Activated T-helper 17 cell treated with anti-CD3 and anti-CD28 coated beads, Interleukin-2, amount 50 U/mL, for 72 hours (primary cell): ENCODE results near the gene GBP4. TPM values are rescaled to one million over a fixed set of nuclear protein-coding genes. Genes with fewer than 3 reads are reported as not detected.

Experiments used
- ATAC-seq: fragments of 150-1000 bp; cut with Tn5 transposase; replicated peaks from 2 replicates; pipeline ENCODE4 v1.10.0; 2021; ENCODE audit warnings: mild to moderate bottlenecking, moderate library complexity
- H3K27ac Mint-ChIP-seq: one replicate; pipeline ENCODE4 v1.8.0; 2022; ENCODE audit warnings: mixed read lengths
- H3K27me3 Mint-ChIP-seq: one replicate; pipeline ENCODE4 v1.8.0; 2022; ENCODE audit warnings: mixed read lengths
- H3K36me3 Mint-ChIP-seq: one replicate; pipeline ENCODE4 v1.8.0; 2022; ENCODE audit warnings: low read depth, mild to moderate bottlenecking, mixed read lengths
- H3K4me1 Mint-ChIP-seq: one replicate; pipeline ENCODE4 v1.8.0; 2022; ENCODE audit warnings: mixed read lengths
- H3K4me3 Mint-ChIP-seq: one replicate; pipeline ENCODE4 v1.8.0; 2022; ENCODE audit warnings: mild to moderate bottlenecking, mixed read lengths
- H3K9me3 Mint-ChIP-seq: one replicate; pipeline ENCODE4 v1.8.0; 2022; ENCODE audit warnings: mixed read lengths
- total RNA-seq, 2 donors: library from RNA; stranded (reverse); gene quantifications; one replicate each; pipeline ENCODE4 v1.2.3, GENCODE V29; 2022

GBP4 gene
- total RNA-seq, 2 donors from 2014 or later, result 31.3 to 36.5 TPM

GRCh38 chr1:89190017-89190416, 8.7 kb downstream of the GBP4 start:
- no peaks in the 10 kb centered on the region for H3K9me3 Mint-ChIP-seq
- no peak for ATAC-seq
- no peak overlapping the region for H3K27ac Mint-ChIP-seq
- H3K27me3 Mint-ChIP-seq, result no peaks in the 10 kb centered on the region
- H3K4me3 Mint-ChIP-seq, result no peak overlapping the region
- peaks cover 99% of the 10 kb centered on the region for H3K36me3 Mint-ChIP-seq
- peaks cover 14% of the 10 kb centered on the region for H3K4me1 Mint-ChIP-seq

DNA sequence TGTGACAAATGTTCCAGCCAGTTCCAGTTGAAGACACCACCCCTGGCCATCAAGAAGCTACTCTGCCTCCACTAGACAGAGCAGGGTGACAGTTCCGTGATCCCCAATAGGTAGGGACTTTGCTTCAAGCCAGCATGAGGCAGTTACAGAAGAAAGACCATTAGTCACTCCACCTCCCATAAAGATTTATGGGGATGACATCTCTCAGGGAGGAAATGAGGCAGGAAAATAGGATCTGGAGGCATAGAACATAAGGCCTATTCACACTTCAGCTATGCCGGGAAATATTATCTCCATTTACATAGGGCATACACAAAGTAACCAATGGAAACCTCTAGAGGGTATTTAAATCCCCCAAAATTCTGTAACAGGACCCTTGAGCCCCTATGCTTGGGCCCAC, 19.4 kb downstream of the GBP4 start:
- Mint-ChIP-seq H3K9me3 (no peaks in the 10 kb centered on the region), H3K4me1 (no peaks in the 10 kb centered on the region), H3K36me3 (peaks cover 36% of the 10 kb centered on the region), H3K4me3 (no peak overlapping the region), H3K27me3 (no peaks in the 10 kb centered on the region), H3K27ac (no peak overlapping the region)
- ATAC-seq, result no peak

- Mint-ChIP-seq H3K27ac (peak overlapping the region; percentile 65), H3K27me3 (no peaks in the 10 kb centered on the region), H3K4me1 (no peaks in the 10 kb centered on the region), H3K4me3 (peak overlapping the region; percentile 29), H3K9me3 (no peaks in the 10 kb centered on the region), H3K36me3 (peaks cover 12% of the 10 kb centered on the region)
- no peak for ATAC-seq
Measured at GRCh38 chr1:89176971-89177370, 21.8 kb downstream of the GBP4 start.

DNA sequence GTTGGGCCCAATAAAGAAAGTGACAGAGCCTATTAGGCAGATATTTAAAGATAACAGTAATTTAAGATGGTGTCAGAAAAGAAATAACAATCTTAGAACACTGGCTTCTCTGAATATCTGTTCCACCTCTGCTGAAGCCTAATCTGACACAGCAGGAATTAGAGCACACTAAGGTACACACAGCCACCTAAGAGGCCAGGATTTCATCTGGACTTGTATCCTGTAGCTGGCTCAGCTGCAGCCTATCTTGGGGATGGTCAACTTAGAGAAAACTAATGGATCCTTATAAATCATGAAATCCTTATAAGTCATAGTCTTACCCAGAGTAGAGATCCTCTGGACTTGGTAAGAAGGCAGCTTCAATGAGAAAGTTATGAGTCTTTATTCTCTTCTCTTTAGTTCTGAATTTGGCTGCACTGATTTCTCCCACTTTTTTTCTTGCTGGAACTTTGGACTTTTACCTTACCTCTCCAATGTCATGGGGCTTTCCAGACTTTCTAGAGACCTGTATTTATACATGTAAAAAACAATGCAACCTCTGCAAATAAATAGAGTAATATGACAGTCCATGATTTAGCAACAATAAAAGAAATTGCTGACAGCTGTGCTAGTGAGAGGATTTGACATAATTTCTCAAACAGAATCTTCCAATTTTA, 23.0 kb downstream of the GBP4 start, which contains the start of gene GBP7:
TSS of gene GBP7 (minus strand) at position 403 of the 656 bp plus-strand sequence. CDS start 4,068 bp downstream, outside the sequence.
- H3K4me1 Mint-ChIP-seq, result peaks cover 6% of the 10 kb centered on the region
- ATAC-seq, result no peak

DNA sequence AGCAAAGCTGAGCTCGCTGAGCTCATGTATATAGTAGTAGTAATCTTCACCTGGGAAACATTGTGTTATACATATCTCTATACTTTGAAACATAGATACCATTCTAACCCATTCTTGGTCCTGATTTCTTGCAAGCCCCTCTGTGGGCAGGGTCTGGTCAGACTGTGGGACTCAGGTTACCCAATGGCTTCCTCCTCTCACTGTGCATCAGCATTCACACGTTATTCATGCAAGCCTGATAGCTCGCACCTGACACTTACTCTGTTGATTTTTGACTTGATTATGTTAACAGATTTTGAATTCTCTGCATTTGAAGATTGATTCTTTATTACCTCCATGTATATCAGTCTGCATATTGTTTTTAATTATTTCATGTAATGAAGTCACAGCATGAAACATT, 24.3 kb downstream of the GBP4 start:
- Mint-ChIP-seq H3K27ac (no peak overlapping the region), H3K4me3 (no peak overlapping the region), H3K4me1 (peaks cover 6% of the 10 kb centered on the region), H3K9me3 (peaks cover 7% of the 10 kb centered on the region), H3K36me3 (no peaks in the 10 kb centered on the region), H3K27me3 (no peaks in the 10 kb centered on the region)
- ATAC-seq, result no peak

More for the DNA sequence above, 23.0 kb downstream of the GBP4 start, which contains the start of gene GBP7:
- Mint-ChIP-seq H3K4me3 (peak within 1 kb of the TSS; percentile 29), H3K27ac (peak within 1 kb of the TSS; percentile 65), H3K27me3 (no peaks in the 10 kb centered on the region), H3K36me3 (peaks cover under 1% of the 10 kb centered on the region), H3K9me3 (peaks cover 3% of the 10 kb centered on the region)

DNA sequence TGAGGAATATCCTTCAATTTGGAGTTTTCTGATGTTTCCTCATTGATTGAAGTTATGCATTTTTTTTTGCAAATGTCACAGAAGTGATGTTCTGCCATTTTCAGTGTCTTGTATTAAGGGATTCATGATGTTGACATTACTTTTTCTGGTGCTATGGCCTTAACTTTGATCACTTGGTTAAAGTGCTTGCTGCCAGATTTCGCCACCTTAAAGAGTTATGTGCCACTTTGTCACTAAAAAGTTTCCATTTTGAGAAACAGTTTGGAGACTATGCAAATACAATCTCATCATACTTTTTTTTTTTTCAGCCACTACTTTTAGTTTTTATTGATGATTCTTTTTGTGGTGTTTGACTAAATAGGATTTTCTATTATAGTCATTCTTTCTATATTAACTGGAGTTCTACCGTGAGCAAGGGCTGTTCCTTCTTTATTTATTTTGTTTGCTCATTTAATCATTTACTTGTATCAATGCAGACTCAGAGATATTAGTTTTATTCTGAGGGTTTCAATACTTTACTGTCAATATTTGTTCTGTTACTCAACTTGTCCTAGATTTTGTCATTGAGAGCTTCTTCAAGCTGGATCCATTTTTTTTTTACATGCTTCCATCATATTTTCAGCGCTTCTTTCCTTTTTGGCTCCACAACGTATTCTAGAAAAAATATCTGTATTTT, 26.1 kb downstream of the GBP4 start:
- no peak for ATAC-seq
- peaks cover 7% of the 10 kb centered on the region for H3K9me3 Mint-ChIP-seq
- no peaks in the 10 kb centered on the region for H3K36me3 Mint-ChIP-seq
- no peak overlapping the region for H3K27ac Mint-ChIP-seq
- no peaks in the 10 kb centered on the region for H3K27me3 Mint-ChIP-seq
- H3K4me1 Mint-ChIP-seq, result peaks cover 6% of the 10 kb centered on the region
- no peak overlapping the region for H3K4me3 Mint-ChIP-seq

DNA sequence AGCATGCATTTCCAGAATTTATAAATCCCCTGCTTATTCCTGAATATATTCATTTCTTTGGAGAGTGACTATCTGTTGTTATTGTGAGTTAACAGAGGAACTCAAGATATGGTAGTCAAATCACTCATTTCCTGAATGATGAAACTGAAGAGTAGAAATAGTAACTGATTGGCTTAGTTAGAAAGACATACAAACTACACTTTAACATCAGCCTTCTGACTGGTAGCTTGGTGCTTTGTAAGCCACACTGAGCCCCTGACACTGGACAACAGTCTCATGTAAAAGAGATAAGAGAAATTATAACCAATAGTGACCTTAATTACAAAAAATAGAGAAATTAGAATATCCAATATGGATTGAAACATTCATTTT, 27.7 kb downstream of the GBP4 start:
- H3K27me3 Mint-ChIP-seq, result no peaks in the 10 kb centered on the region
- H3K9me3 Mint-ChIP-seq, result peaks cover 7% of the 10 kb centered on the region
- peak overlapping the region; percentile 29 for H3K27ac Mint-ChIP-seq
- peak overlapping the region; percentile 14 for H3K4me3 Mint-ChIP-seq
- H3K36me3 Mint-ChIP-seq, result no peaks in the 10 kb centered on the region
- peak; percentile 35 for ATAC-seq
- peaks cover 6% of the 10 kb centered on the region for H3K4me1 Mint-ChIP-seq

DNA sequence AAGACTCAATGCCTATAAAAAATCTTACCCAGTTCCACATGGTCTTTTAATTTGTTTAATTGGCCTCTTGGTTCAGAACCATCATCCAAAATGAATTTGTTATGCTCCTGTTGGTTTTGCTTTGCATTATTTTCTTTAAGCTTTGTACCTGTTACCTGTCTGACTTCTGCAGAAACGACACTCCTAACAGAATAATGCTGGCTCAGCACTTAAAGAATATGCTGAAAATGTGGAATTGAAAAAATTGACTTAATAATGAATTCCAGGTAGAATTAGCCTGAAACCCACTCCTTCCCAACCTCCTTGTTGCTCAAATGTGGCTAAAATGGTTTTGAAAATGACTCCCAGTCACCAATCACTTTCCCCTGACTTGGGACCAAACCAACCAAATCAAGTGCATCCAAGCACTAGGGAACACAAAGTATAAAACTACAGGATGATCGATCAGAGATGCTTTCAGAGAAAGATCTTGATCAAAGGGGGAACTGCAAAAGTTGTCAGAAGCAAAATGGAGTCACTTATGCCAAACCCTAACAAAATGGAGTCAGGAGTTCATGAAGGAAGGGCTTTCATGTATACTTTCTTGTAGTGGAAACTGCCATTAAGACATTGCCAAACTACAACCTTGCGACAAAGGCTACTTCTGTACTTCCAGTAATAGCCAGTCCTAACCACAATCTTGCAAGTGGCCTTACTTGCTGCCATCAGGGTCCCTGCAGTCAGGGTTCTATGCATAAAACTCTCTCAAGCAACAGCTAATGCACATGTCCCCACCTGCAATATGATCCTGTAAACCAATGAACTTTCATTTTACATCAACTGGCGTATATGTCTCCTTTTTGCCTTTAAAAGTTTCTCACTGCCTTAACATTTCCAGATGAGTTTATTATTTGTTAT, 28.3 kb downstream of the GBP4 start:
- Mint-ChIP-seq H3K4me1 (peaks cover 6% of the 10 kb centered on the region), H3K9me3 (peaks cover 7% of the 10 kb centered on the region), H3K27me3 (no peaks in the 10 kb centered on the region), H3K4me3 (peak overlapping the region; percentile 14), H3K27ac (peak overlapping the region; percentile 29), H3K36me3 (no peaks in the 10 kb centered on the region)
- ATAC-seq, result no peak

DNA sequence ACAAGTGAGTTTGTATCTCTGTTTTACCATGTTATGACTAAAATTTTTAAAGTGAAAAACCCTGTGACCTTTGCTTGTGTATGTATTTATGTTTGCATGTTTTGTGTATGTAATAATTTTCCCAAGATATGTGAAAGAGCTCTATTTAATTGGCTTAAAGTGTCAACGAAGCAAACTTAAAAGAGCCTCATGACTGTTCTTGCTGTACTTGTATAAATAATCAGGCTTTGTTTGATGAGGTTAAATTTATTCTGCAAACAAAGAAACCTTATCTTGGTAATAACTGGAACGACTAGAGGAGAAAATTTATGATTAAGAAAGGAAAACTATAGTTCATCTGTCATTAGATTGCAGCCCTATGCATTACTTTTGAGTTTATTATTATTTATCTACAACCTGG, 29.6 kb downstream of the GBP4 start:
- H3K4me1 Mint-ChIP-seq, result peaks cover 6% of the 10 kb centered on the region
- no peaks in the 10 kb centered on the region for H3K27me3 Mint-ChIP-seq
- no peak overlapping the region for H3K4me3 Mint-ChIP-seq
- no peaks in the 10 kb centered on the region for H3K36me3 Mint-ChIP-seq
- H3K9me3 Mint-ChIP-seq, result peaks cover 7% of the 10 kb centered on the region
- no peak for ATAC-seq
- no peak overlapping the region for H3K27ac Mint-ChIP-seq

GRCh38 chr1:89167590-89168230, 31.0 kb downstream of the GBP4 start:
- H3K4me3 Mint-ChIP-seq, result no peak overlapping the region
- H3K27ac Mint-ChIP-seq, result no peak overlapping the region
- no peak for ATAC-seq
- peaks cover 6% of the 10 kb centered on the region for H3K4me1 Mint-ChIP-seq
- H3K9me3 Mint-ChIP-seq, result peaks cover 7% of the 10 kb centered on the region
- no peaks in the 10 kb centered on the region for H3K27me3 Mint-ChIP-seq
- H3K36me3 Mint-ChIP-seq, result no peaks in the 10 kb centered on the region

- peaks cover 6% of the 10 kb centered on the region for H3K4me1 Mint-ChIP-seq
- peaks cover 7% of the 10 kb centered on the region for H3K9me3 Mint-ChIP-seq
- H3K27ac Mint-ChIP-seq, result no peak overlapping the region
- H3K36me3 Mint-ChIP-seq, result no peaks in the 10 kb centered on the region
- H3K4me3 Mint-ChIP-seq, result no peak overlapping the region
- no peaks in the 10 kb centered on the region for H3K27me3 Mint-ChIP-seq
- no peak for ATAC-seq
Measured at GRCh38 chr1:89166705-89167104, 32.0 kb downstream of the GBP4 start.

DNA sequence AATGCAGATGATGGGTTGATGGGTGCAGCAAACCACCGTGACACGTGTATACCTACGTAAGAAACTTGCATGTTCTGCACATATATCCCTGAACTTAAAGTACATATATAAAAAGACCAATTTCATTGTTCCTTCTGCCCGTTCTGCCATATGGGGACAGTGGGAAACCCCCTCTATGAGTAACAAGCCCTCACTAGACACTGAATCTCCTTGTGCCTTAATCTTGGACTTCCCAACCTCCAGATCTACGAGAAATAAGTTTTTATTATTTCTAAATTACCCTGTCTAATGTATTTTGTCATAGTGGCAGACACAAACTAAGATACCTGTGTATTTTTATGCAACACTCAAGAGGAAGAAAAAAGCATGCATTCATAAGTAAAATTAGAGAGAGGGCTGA, 32.9 kb downstream of the GBP4 start:
- H3K27ac Mint-ChIP-seq, result no peak overlapping the region
- no peaks in the 10 kb centered on the region for H3K36me3 Mint-ChIP-seq
- H3K9me3 Mint-ChIP-seq, result peaks cover 7% of the 10 kb centered on the region
- peaks cover under 1% of the 10 kb centered on the region for H3K4me1 Mint-ChIP-seq
- no peak overlapping the region for H3K4me3 Mint-ChIP-seq
- no peak for ATAC-seq
- H3K27me3 Mint-ChIP-seq, result no peaks in the 10 kb centered on the region

GRCh38 chr1:89151047-89151446, 47.7 kb downstream of the GBP4 start:
- Mint-ChIP-seq H3K27me3 (peaks cover 10% of the 10 kb centered on the region), H3K36me3 (no peaks in the 10 kb centered on the region), H3K4me3 (no peak overlapping the region), H3K4me1 (peaks cover 4% of the 10 kb centered on the region), H3K27ac (no peak overlapping the region), H3K9me3 (peaks cover 4% of the 10 kb centered on the region)
- ATAC-seq, result no peak

GRCh38 chr1:89149976-89150375, 48.8 kb downstream of the GBP4 start:
- Mint-ChIP-seq H3K4me1 (peaks cover 4% of the 10 kb centered on the region), H3K9me3 (no peaks in the 10 kb centered on the region), H3K27me3 (peaks cover 10% of the 10 kb centered on the region), H3K4me3 (no peak overlapping the region), H3K36me3 (no peaks in the 10 kb centered on the region), H3K27ac (no peak overlapping the region)
- ATAC-seq, result no peak
